ENCODE measurements around the gene SYCE1. TPM values are rescaled to one million over a fixed set of nuclear protein-coding genes. Genes with fewer than 3 reads are reported as not detected.

The SYCE1 gene
- total RNA-seq, 1 donor from 2014 or later, result 0.44 TPM

DNA sequence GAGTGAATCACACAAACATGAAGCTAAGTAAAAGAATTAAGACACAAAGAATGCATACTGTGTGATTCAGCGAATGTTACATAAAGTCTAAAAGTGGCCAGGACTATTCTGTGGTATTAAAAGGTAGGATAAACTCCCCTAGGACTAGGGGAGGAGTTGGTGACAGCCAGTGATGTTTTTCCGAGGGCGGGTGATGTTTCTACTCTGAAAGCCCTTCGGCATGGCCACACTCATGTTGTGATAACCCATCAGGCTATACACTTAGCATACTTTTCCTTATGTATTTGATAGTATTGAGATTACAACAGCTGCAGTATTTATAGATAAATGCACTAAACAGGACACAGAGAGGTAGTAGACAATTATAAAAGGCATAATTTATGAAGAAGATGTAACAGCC is 54.0 kb downstream of the SYCE1 start:
- intact Hi-C loops (cut with micrococcal nuclease), result no loop called here
- no peaks in the 10 kb centered on the region for H3K4me1 ChIP-seq
- H3K36me3 ChIP-seq, result peaks cover 10% of the 10 kb centered on the region
- H3K4me3 ChIP-seq, result no peak overlapping the region
- no peaks in the 10 kb centered on the region for H3K27me3 ChIP-seq (ENCODE audit: low read depth)
- peaks cover 22% of the 10 kb centered on the region for H3K9me3 ChIP-seq (replicated peaks)
- no peak for DNase-seq
- TF ChIP-seq, protein P1, sequence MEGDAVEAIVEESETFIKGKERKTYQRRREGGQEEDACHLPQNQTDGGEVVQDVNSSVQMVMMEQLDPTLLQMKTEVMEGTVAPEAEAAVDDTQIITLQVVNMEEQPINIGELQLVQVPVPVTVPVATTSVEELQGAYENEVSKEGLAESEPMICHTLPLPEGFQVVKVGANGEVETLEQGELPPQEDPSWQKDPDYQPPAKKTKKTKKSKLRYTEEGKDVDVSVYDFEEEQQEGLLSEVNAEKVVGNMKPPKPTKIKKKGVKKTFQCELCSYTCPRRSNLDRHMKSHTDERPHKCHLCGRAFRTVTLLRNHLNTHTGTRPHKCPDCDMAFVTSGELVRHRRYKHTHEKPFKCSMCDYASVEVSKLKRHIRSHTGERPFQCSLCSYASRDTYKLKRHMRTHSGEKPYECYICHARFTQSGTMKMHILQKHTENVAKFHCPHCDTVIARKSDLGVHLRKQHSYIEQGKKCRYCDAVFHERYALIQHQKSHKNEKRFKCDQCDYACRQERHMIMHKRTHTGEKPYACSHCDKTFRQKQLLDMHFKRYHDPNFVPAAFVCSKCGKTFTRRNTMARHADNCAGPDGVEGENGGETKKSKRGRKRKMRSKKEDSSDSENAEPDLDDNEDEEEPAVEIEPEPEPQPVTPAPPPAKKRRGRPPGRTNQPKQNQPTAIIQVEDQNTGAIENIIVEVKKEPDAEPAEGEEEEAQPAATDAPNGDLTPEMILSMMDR (IDR thresholded peaks at IDR 0.05; ENCODE audit: borderline replicate concordance), result no peak
- no peak overlapping the region for H3K27ac ChIP-seq (replicated peaks)

DNA sequence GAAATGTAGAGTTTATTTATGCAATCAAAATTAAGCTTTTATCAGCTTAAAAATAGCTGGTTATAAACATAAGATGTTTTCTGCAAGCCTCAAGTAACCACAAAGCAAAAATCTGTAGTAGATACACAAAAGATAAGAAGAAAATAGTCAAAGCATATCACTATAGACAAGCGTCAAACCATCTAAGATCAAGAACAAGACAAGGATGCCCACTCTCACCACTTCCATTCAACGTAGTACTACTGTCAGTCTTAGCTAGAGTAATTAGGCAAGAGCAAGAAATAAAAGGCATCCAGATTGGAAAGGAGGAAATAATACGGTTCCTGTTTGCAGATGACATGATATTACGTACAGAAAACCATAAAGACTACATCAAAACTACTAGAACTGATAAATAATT is 55.7 kb downstream of the SYCE1 start:
- peaks cover 22% of the 10 kb centered on the region for H3K9me3 ChIP-seq (replicated peaks)
- TF ChIP-seq, protein P1 (IDR thresholded peaks at IDR 0.05; ENCODE audit: borderline replicate concordance), result no peak
- no peaks in the 10 kb centered on the region for H3K27me3 ChIP-seq (ENCODE audit: low read depth)
- H3K4me3 ChIP-seq, result no peak overlapping the region
- no peak for DNase-seq
- peaks cover 10% of the 10 kb centered on the region for H3K36me3 ChIP-seq
- H3K4me1 ChIP-seq, result no peaks in the 10 kb centered on the region
- H3K27ac ChIP-seq (replicated peaks), result no peak overlapping the region
- intact Hi-C loops (cut with micrococcal nuclease), result no loop called here

Other genes with a start within 250 kb of the SYCE1 start
- not detected for gene CALY, start 228.7 kb downstream of the SYCE1 start, total RNA-seq
- gene PRAP1, start 218.2 kb downstream of the SYCE1 start, total RNA-seq, result not detected
- gene FUOM, start 207.6 kb downstream of the SYCE1 start, total RNA-seq, result 5.1 TPM
- gene ECHS1, start 192.2 kb downstream of the SYCE1 start, total RNA-seq, result 212 TPM
- 2.9 TPM for gene PAOX, start 186.3 kb downstream of the SYCE1 start, total RNA-seq
- gene MTG1, start 171.4 kb downstream of the SYCE1 start, total RNA-seq, result 14.0 TPM
- not detected for gene SPRN, start 141.0 kb downstream of the SYCE1 start, total RNA-seq
- 0.36 TPM for gene SCART1, start 111.6 kb downstream of the SYCE1 start, total RNA-seq
- 1.1 TPM for gene CYP2E1, start 38.2 kb downstream of the SYCE1 start, total RNA-seq
- gene FRG2B, start 61.2 kb upstream of the SYCE1 start, total RNA-seq, result not detected